GM12891 (cell line): ENCODE results near the gene UGT1A8.

Experiments used
- PAX5 ChIP-seq: IDR thresholded peaks from 2 replicates; pipeline ENCODE4 v1.6.1; 2011; ENCODE audit warnings: low read length, moderate library complexity, mild to moderate bottlenecking; ENCODE audit not compliant: insufficient read depth, severe bottlenecking
- POLR2A ChIP-seq: IDR thresholded peaks from 2 replicates; pipeline ENCODE4 v1.6.1; 2011; ENCODE audit warnings: low read depth, low read length, control low read depth
- POLR2AphosphoS5 ChIP-seq: IDR thresholded peaks from 2 replicates; pipeline ENCODE4 v1.6.1; 2011; ENCODE audit warnings: low read depth, low read length, control low read depth
- POU2F2 ChIP-seq: IDR thresholded peaks from 2 replicates; pipeline ENCODE4 v1.6.1; 2011; ENCODE audit warnings: low read depth, mild to moderate bottlenecking, control low read depth, low read length, moderate library complexity
- TAF1 ChIP-seq: IDR thresholded peaks from 2 replicates; pipeline ENCODE4 v1.6.1; 2011; ENCODE audit warnings: low read depth, low read length, control low read depth

GRCh38 chr2:233760043-233760442, 142.6 kb downstream of the UGT1A8 start, which contains the start of gene UGT1A1:
- TF ChIP-seq POLR2A (no peak), POLR2AphosphoS5 (no peak), PAX5 (no peak), TAF1 (no peak), POU2F2 (no peak)
